HepG2 (cell line): ENCODE measurements around the gene WDR11. TPM values are rescaled to one million over a fixed set of nuclear protein-coding genes. Genes with fewer than 3 reads are reported as not detected.

Source experiments
- ATAC-seq: fragments of 200-7000 bp; cut with Tn5 transposase; 3 replicates; pipeline ENCODE4 v1.9.1; 2020; ENCODE audit warnings: mild to moderate bottlenecking, moderate library complexity
- Bru-seq: library from RNA; stranded (reverse); fragments of 400-500 nt; gene quantifications from one replicate; lab custom pipeline; 2021; lab: Mats Ljungman, UMichigan
- BruChase-seq, 2 experiments: library from RNA; stranded (reverse); fragments of 400-500 nt; gene quantifications; one replicate each; lab custom pipeline; 2021; lab: Mats Ljungman, UMichigan
- BruUV-seq: library from RNA; stranded (reverse); fragments of 400-500 nt; replicated peaks from 2 replicates; lab custom pipeline; 2021; lab: Mats Ljungman, UMichigan
- CTCF ChIA-PET: fragments of 300-600 bp; formaldehyde crosslinking; extraction: SDS; loops from one replicate; lab custom pipeline; 2021; ENCODE audit warnings: low total read pairs, inconsistent platforms, low intra/inter-chr PET ratio; lab: Yijun Ruan, JAX
- POLR2A ChIA-PET: fragments of 350-600 bp; sonication (Branson Sonifier 250); formaldehyde crosslinking; loops from one replicate; lab custom pipeline; 2020; ENCODE audit warnings: antibody characterized with exemption, inconsistent platforms; lab: Yijun Ruan, JAX
- DNase-seq: peaks from one replicate; pipeline ENCODE4 v3.0.0-alpha.2; 2015; ENCODE audit warnings: low spot score
- FAIRE-seq: peaks from 3 replicates; lab custom pipeline; 2011; peaks lifted over from hg19 to GRCh38; lab: Jason Lieb, UNC
- H2AFZ ChIP-seq: one replicate; pipeline ENCODE4 v1.6.1; 2011; ENCODE audit warnings: low read length, inconsistent platforms
- H3K27ac ChIP-seq: fragments of 300-600 bp; 3 replicates; pipeline ENCODE4 v1.8.0; 2011; ENCODE audit warnings: mixed run types, mild to moderate bottlenecking, mixed read lengths, low read length, inconsistent platforms; ENCODE audit not compliant: insufficient read depth; ENCODE audit errors: extremely low read length
- H3K27me3 ChIP-seq, 2 experiments: fragments of 200-600 bp in 1 of 2; 2 replicates in 1 of 2; 3 replicates in 1 of 2; pipeline versions ENCODE4 v1.6.0 to v1.8.0; 2011; ENCODE audit warnings: low read length in 2 of 2, mild to moderate bottlenecking in 2 of 2, moderate library complexity in 2 of 2, inconsistent platforms in 1 of 2; ENCODE audit not compliant: insufficient read depth in 2 of 2, control insufficient read depth in 1 of 2
- H3K36me3 ChIP-seq, 2 experiments: fragments of 200-600 bp in 1 of 2; replicated peaks in 1 of 2; 2 replicates in 1 of 2; 3 replicates in 1 of 2; pipeline versions ENCODE4 v1.5.1 to v1.8.0; 2011; ENCODE audit warnings: low read length in 2 of 2, inconsistent platforms in 1 of 2; ENCODE audit not compliant: insufficient read depth in 2 of 2, control insufficient read depth in 1 of 2
- H3K4me1 ChIP-seq: 2 replicates; pipeline ENCODE4 v1.5.1; 2012; ENCODE audit warnings: low read length, inconsistent platforms; ENCODE audit not compliant: insufficient read depth
- H3K4me2 ChIP-seq: 2 replicates; pipeline ENCODE4 v1.6.0; 2011; ENCODE audit warnings: low read depth, low read length, inconsistent platforms
- H3K4me3 ChIP-seq, 3 experiments: fragments of 200-600 bp in 1 of 3; sonication (generic), shearing (Covaris generic) in 1 of 3; replicated peaks in 1 of 3; 2 replicates each; pipeline ENCODE4 v1.5.1; 2011 to 2016; ENCODE audit warnings: low read length in 3 of 3, inconsistent platforms in 2 of 3, low read depth in 2 of 3, mild to moderate bottlenecking in 2 of 3, control low read depth in 1 of 3, mixed read lengths in 1 of 3; ENCODE audit not compliant: insufficient read depth in 1 of 3
- H3K79me2 ChIP-seq: one replicate; pipeline ENCODE4 v1.6.1; 2011; ENCODE audit warnings: low read length, inconsistent platforms; ENCODE audit not compliant: insufficient read depth
- H3K9ac ChIP-seq: 2 replicates; pipeline ENCODE4 v1.6.0; 2011; ENCODE audit warnings: mild to moderate bottlenecking, low read depth, low read length, inconsistent platforms; ENCODE audit not compliant: insufficient read depth
- H3K9me3 ChIP-seq: 2 replicates; pipeline ENCODE4 v1.5.1; 2012; ENCODE audit warnings: mild to moderate bottlenecking, low read length
- H4K20me1 ChIP-seq: 2 replicates; pipeline ENCODE4 v1.6.0; 2011; ENCODE audit warnings: inconsistent platforms, mild to moderate bottlenecking, low read length, moderate library complexity; ENCODE audit not compliant: insufficient read depth
- BRCA1 ChIP-seq: sonication (generic); formaldehyde crosslinking; IDR thresholded peaks from 2 replicates; pipeline ENCODE4 v1.4.0; 2020; ENCODE audit warnings: missing genetic modification reagents
- RBM22 ChIP-seq: fragments of 200-400 bp; formaldehyde crosslinking; optimal IDR thresholded peaks from 2 replicates; pipeline ENCODE3; 2017; ENCODE audit warnings: mild to moderate bottlenecking, low read length, moderate library complexity
- ZNF256 ChIP-seq: sonication (generic); formaldehyde crosslinking; conservative IDR thresholded peaks from 2 replicates; pipeline ENCODE4 v1.4.0; 2020; ENCODE audit warnings: missing genetic modification reagents
- WGBS: methylation state at CpG from one replicate; pipeline ENCODE4 v1.1.6; 2017; ENCODE audit warnings: low lambda C conversion rate; 5-methylcytosine and 5-hydroxymethylcytosine counted together
- in situ Hi-C: cut with HindIII; loops from 2 replicates; pipeline ENCODE4 v1.10.0; 2017; ENCODE audit warnings: low pct_unique_long_range_greater_than_20kb; ENCODE audit not compliant: extremely low pct_ligation_motif_present
- intact Hi-C: fragments of 100-400 bp; cut with micrococcal nuclease; formaldehyde crosslinking; loops from one replicate; pipeline ENCODE4 v1.10.0; 2022; ENCODE audit not compliant: unreplicated experiment
- long read RNA-seq, 2 experiments: library from RNA in 1 of 2; library from polyadenylated mRNA in 1 of 2; stranded (forward) in 1 of 2; unstranded in 1 of 2; transcript quantifications; one replicate each; pipeline ENCODE4 v2.0.0, GENCODE V29; 2019 to 2022
- polyA minus RNA-seq, 3 experiments: library from RNA; depleted of rRNA, polyadenylated mRNA; stranded (reverse); fragments of >200 nt; gene quantifications; 2 replicates each; pipeline ENCODE4 v1.2.3, GENCODE V29; 2011; ENCODE audit warnings: low replicate concordance in 1 of 3
- polyA plus RNA-seq, 8 experiments: library from polyadenylated mRNA; depleted of rRNA in 3 of 8; stranded (reverse) in 7 of 8; unstranded in 1 of 8; fragments of >200 nt; fragmentation: Illumina TruSeq in 4 of 8; extraction: Trizol in 4 of 8; gene quantifications; 2 replicates each; pipeline versions ENCODE4 v1.2.1 to v1.2.3, GENCODE V29; 2011 to 2016; ENCODE audit warnings: low read depth in 4 of 8, missing spikeins in 1 of 8, mixed read lengths in 1 of 8; ENCODE audit not compliant: insufficient read depth in 1 of 8
- total RNA-seq, 5 experiments: library from RNA; depleted of rRNA; stranded (reverse); fragments of >200 nt; fragmentation: Illumina TruSeq; extraction: Trizol; gene quantifications; 2 replicates each; pipeline ENCODE4 v1.2.3, GENCODE V29; 2016; ENCODE audit warnings: low read depth in 1 of 5
- TF ChIP-seq, protein P1 (sequence below): sonication (generic); formaldehyde crosslinking; IDR thresholded peaks from 2 replicates; pipeline ENCODE4 v1.4.0; 2020; ENCODE audit warnings: mild to moderate bottlenecking, missing genetic modification reagents

Gene WDR11, protein sequence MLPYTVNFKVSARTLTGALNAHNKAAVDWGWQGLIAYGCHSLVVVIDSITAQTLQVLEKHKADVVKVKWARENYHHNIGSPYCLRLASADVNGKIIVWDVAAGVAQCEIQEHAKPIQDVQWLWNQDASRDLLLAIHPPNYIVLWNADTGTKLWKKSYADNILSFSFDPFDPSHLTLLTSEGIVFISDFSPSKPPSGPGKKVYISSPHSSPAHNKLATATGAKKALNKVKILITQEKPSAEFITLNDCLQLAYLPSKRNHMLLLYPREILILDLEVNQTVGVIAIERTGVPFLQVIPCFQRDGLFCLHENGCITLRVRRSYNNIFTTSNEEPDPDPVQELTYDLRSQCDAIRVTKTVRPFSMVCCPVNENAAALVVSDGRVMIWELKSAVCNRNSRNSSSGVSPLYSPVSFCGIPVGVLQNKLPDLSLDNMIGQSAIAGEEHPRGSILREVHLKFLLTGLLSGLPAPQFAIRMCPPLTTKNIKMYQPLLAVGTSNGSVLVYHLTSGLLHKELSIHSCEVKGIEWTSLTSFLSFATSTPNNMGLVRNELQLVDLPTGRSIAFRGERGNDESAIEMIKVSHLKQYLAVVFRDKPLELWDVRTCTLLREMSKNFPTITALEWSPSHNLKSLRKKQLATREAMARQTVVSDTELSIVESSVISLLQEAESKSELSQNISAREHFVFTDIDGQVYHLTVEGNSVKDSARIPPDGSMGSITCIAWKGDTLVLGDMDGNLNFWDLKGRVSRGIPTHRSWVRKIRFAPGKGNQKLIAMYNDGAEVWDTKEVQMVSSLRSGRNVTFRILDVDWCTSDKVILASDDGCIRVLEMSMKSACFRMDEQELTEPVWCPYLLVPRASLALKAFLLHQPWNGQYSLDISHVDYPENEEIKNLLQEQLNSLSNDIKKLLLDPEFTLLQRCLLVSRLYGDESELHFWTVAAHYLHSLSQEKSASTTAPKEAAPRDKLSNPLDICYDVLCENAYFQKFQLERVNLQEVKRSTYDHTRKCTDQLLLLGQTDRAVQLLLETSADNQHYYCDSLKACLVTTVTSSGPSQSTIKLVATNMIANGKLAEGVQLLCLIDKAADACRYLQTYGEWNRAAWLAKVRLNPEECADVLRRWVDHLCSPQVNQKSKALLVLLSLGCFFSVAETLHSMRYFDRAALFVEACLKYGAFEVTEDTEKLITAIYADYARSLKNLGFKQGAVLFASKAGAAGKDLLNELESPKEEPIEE
- 38.0 and 40.3 TPM in 2 replicates for total RNA-seq (2016; rRNA removed; fragmentation: Illumina TruSeq; extraction: Trizol)
- total RNA-seq (2016; cell fraction: cytosol; rRNA removed; fragmentation: Illumina TruSeq; extraction: Trizol; ENCODE audit: low read depth) = 13.8 and 16.7 TPM in 2 replicates
- total RNA-seq (2016; cell fraction: insoluble cytoplasmic fraction; rRNA removed; fragmentation: Illumina TruSeq; extraction: Trizol) = 38.1 and 40.8 TPM in 2 replicates
- total RNA-seq (2016; cell fraction: membrane; rRNA removed; fragmentation: Illumina TruSeq; extraction: Trizol) = 15.0 and 16.8 TPM in 2 replicates
- 63.4 and 65.2 TPM in 2 replicates for total RNA-seq (2016; cell fraction: nucleus; rRNA removed; fragmentation: Illumina TruSeq; extraction: Trizol)
- polyA plus RNA-seq (2011; rRNA removed) = 43.0 and 45.2 TPM in 2 replicates
- 16.1 and 24.5 TPM in 2 replicates for polyA plus RNA-seq (2011; cell fraction: cytosol; rRNA removed)
- 73.4 and 81.8 TPM in 2 replicates for polyA plus RNA-seq (2011; cell fraction: nucleus; rRNA removed)
- 21.6 and 23.5 TPM in 2 replicates for polyA plus RNA-seq (2012)
- 1.5 and 1.9 TPM in 2 replicates for polyA plus RNA-seq (2016; cell fraction: cytosol; fragmentation: Illumina TruSeq; extraction: Trizol; ENCODE audit: low read depth)
- polyA plus RNA-seq (2016; cell fraction: insoluble cytoplasmic fraction; fragmentation: Illumina TruSeq; extraction: Trizol; ENCODE audit: low read depth) = 23.9 and 24.3 TPM in 2 replicates
- polyA plus RNA-seq (2016; cell fraction: membrane; fragmentation: Illumina TruSeq; extraction: Trizol; ENCODE audit: low read depth) = 4.8 and 5.0 TPM in 2 replicates
- 68.1 and 78.3 TPM in 2 replicates for polyA plus RNA-seq (2016; cell fraction: nucleus; fragmentation: Illumina TruSeq; extraction: Trizol; ENCODE audit: insufficient read depth, low read depth)
- 143 and 159 TPM in 2 replicates for polyA minus RNA-seq (2011; rRNA and poly(A)+ RNA removed; ENCODE audit: low replicate concordance)
- polyA minus RNA-seq (2011; cell fraction: cytosol; rRNA and poly(A)+ RNA removed) = 28.1 and 50.1 TPM in 2 replicates
- polyA minus RNA-seq (2011; cell fraction: nucleus; rRNA and poly(A)+ RNA removed) = 118 and 125 TPM in 2 replicates
- Bru-seq, nascent RNA = percentile 83 among the genes with signal in this experiment
- percentile 84 among the genes with signal in this experiment for BruChase-seq, experiment 1, labeled RNA remaining after a 6-hour chase
- BruChase-seq, experiment 2, labeled RNA remaining after a 2-hour chase = percentile 85 among the genes with signal in this experiment
- long read RNA-seq, experiment 1, full-length matches to known transcripts = 3 of 7 reads
- long read RNA-seq, experiment 1, partial matches to known transcripts = 1 of 7 reads
- long read RNA-seq, experiment 1, other reads (novel, unspliced or antisense) = 3 of 7 reads
- long read RNA-seq, experiment 2, full-length matches to known transcripts = 8 of 17 reads
- long read RNA-seq, experiment 2, partial matches to known transcripts = 5 of 17 reads
- long read RNA-seq, experiment 2, other reads (novel, unspliced or antisense) = 4 of 17 reads

DNA sequence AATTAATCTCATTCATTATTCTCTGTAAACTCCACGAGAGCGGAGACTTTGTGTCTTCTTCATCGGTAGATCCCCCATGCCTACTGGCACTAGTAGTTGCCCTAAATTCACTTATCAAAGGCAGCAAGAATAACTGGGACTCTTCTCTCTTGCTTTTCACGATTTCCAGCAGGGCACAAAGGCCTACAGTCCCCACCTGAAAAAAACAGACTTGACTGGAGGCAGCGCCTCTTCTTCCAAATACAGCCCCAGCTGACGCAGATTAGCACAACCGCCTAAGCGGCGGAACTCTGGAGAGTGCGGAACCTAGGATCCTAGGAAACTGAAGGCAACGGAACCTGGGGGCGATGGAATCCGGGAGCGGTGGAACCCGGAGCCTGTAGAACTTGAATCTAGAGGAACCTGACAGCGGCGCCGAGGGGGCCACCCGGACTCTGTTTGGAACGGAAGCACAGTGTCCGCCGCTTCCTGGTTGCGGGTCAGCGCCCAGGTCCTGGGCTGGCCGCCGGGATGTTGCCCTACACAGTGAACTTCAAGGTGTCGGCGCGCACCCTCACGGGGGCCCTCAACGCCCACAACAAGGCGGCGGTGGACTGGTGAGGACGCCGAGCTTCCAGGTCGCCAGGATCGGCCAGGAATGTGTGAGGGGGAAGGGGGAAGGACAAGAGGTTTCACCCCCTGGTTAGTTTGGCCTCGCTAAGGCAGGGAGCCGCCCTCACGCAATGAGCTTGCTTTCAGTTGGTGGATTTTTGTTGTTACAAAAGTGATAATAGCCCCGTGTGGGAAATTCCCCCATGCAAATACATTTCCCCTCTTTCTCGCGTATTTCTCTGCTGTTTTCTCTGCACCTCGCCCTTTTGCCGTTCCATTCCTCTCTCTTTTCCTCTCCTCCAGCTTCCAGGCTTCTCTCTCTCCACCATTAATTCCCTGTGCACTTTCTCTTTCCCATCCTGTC is at the start of gene WDR11:
Gene WDR11 (plus strand): TSS at position 452 of the 955 bp plus-strand sequence. CDS start 59 bp downstream, at position 511.
- in situ Hi-C loops = no loop called here
- FAIRE-seq = peak; percentile 55
- H3K27ac ChIP-seq = peak within 1 kb of the TSS; percentile 79
- 12% methylated on average over 17 of the region's 45 CpGs for WGBS
- ChIA-PET POLR2A (interaction anchor here (0.7 to 1.4 kb wide), 5 partner anchors 10 to 23 kb away, joined by 3 to 11 read pairs (median 3); no protein-coding TSS in a partner anchor), CTCF (no interaction called here)
- peak; percentile 90 for DNase-seq
- peak within 1 kb of the TSS; percentile 96 for H2AFZ ChIP-seq
- BruUV-seq = no TSS peak
- H3K4me3 ChIP-seq = peak within 1 kb of the TSS; percentile 73 to 94 (median 92)
- peak; percentile 100 for ATAC-seq
- H3K9ac ChIP-seq = peak within 1 kb of the TSS; percentile 91
- peaks cover 27% of the 10 kb centered on the region for H3K79me2 ChIP-seq
- peak within 1 kb of the TSS; percentile 97 for H3K4me2 ChIP-seq
- no peaks in the 10 kb centered on the region; a peak in 1 of 5 replicates for H3K27me3 ChIP-seq
- intact Hi-C loops = loop anchor here (1.0 kb wide), 1 partner anchor 46 kb away; no protein-coding TSS in a partner anchor
- H3K36me3 ChIP-seq = peaks cover 1 to 8% of the 10 kb centered on the region in 2 experiments; a peak in 2 of 5 replicates
- H3K4me1 ChIP-seq = peaks cover 22% of the 10 kb centered on the region
- H4K20me1 ChIP-seq = no peaks in the 10 kb centered on the region
- peaks cover 4% of the 10 kb centered on the region; the same call in 1 of the 2 replicates for H3K9me3 ChIP-seq
- TF ChIP-seq BRCA1 (CRISPR knock-in tag) = peak; percentile 86
- TF ChIP-seq RBM22 = peak; percentile 66
- TF ChIP-seq ZNF256 (CRISPR knock-in tag) = peak; percentile 78; the same call in 1 of the 2 replicates
- TF ChIP-seq, protein P1, sequence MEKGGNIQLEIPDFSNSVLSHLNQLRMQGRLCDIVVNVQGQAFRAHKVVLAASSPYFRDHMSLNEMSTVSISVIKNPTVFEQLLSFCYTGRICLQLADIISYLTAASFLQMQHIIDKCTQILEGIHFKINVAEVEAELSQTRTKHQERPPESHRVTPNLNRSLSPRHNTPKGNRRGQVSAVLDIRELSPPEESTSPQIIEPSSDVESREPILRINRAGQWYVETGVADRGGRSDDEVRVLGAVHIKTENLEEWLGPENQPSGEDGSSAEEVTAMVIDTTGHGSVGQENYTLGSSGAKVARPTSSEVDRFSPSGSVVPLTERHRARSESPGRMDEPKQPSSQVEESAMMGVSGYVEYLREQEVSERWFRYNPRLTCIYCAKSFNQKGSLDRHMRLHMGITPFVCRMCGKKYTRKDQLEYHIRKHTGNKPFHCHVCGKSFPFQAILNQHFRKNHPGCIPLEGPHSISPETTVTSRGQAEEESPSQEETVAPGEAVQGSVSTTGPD (CRISPR knock-in tag) = no peak
